ENCODE results near the gene SIVA1.

GRCh38 chr14:104805326-104805678, 52.4 kb downstream of the SIVA1 start:
- no peak for TF ChIP-seq CTCF (conservative IDR thresholded peaks at IDR 0.05)
- TF ChIP-seq EZH2 (IDR thresholded peaks at IDR 0.05; ENCODE audit: low read depth): no peak
